Measurements from ENCODE around the gene APOD. TPM values are rescaled to one million over a fixed set of nuclear protein-coding genes. Genes with fewer than 3 reads are reported as not detected.
"Not testable (repeated sequence)": the region's sequence is repeated elsewhere in the genome, so short reads cannot be mapped to it uniquely, and the experiment has no call there.

APOD gene
- total RNA-seq, 1 donor from 2014 or later = 1.3 TPM

GRCh38 chr3:195590381-195590780 is 6.6 kb upstream of the APOD start:
- H3K27ac Mint-ChIP-seq; DNase-seq (ENCODE audit: low spot score); intact Hi-C loops (cut with micrococcal nuclease); H3K4me3 Mint-ChIP-seq (ENCODE audit: low read depth); H3K36me3 Mint-ChIP-seq (ENCODE audit: low read depth); H3K27me3 Mint-ChIP-seq (ENCODE audit: low read depth); H3K9me3 Mint-ChIP-seq; H3K4me1 Mint-ChIP-seq (ENCODE audit: low read depth): not testable (repeated sequence)

- H3K27ac Mint-ChIP-seq; H3K9me3 Mint-ChIP-seq; H3K27me3 Mint-ChIP-seq (ENCODE audit: low read depth); intact Hi-C loops (cut with micrococcal nuclease); H3K4me1 Mint-ChIP-seq (ENCODE audit: low read depth); H3K4me3 Mint-ChIP-seq (ENCODE audit: low read depth); H3K36me3 Mint-ChIP-seq (ENCODE audit: low read depth); DNase-seq (ENCODE audit: low spot score): not testable (repeated sequence)
These were observed 6.1 kb upstream of the APOD start for GRCh38 chr3:195589796-195590195.

- Mint-ChIP-seq H3K4me1 (ENCODE audit: low read depth) (peaks cover 8% of the 10 kb centered on the region), H3K36me3 (ENCODE audit: low read depth) (no peaks in the 10 kb centered on the region), H3K27ac (no peak overlapping the region), H3K9me3 (no peaks in the 10 kb centered on the region), H3K4me3 (ENCODE audit: low read depth) (no peak overlapping the region), H3K27me3 (ENCODE audit: low read depth) (no peaks in the 10 kb centered on the region)
- intact Hi-C loops (cut with micrococcal nuclease) = loop anchor here (2.0 kb wide), 2 partner anchors 21 to 33 kb away; no protein-coding TSS in a partner anchor
- DNase-seq (ENCODE audit: low spot score) = no peak
These were observed 4.1 kb upstream of the APOD start for GRCh38 chr3:195587824-195588223.

GRCh38 chr3:195587406-195587805 is 3.7 kb upstream of the APOD start:
- DNase-seq (ENCODE audit: low spot score) = no peak
- H3K4me1 Mint-ChIP-seq (ENCODE audit: low read depth) = peaks cover 8% of the 10 kb centered on the region
- intact Hi-C loops (cut with micrococcal nuclease) = loop anchor here (2.0 kb wide), 2 partner anchors 21 to 33 kb away; no protein-coding TSS in a partner anchor
- H3K9me3 Mint-ChIP-seq = no peaks in the 10 kb centered on the region
- H3K27ac Mint-ChIP-seq = no peak overlapping the region
- no peak overlapping the region for H3K4me3 Mint-ChIP-seq (ENCODE audit: low read depth)
- H3K27me3 Mint-ChIP-seq (ENCODE audit: low read depth) = no peaks in the 10 kb centered on the region
- H3K36me3 Mint-ChIP-seq (ENCODE audit: low read depth) = no peaks in the 10 kb centered on the region

GRCh38 chr3:195584543-195584870 is 767 bp upstream of the APOD start:
- DNase-seq (ENCODE audit: low spot score) = no peak
- Mint-ChIP-seq H3K27me3 (ENCODE audit: low read depth) (no peaks in the 10 kb centered on the region), H3K4me1 (ENCODE audit: low read depth) (peaks cover 13% of the 10 kb centered on the region), H3K36me3 (ENCODE audit: low read depth) (no peaks in the 10 kb centered on the region), H3K27ac (no peak overlapping the region), H3K9me3 (no peaks in the 10 kb centered on the region), H3K4me3 (ENCODE audit: low read depth) (no peak overlapping the region)
- intact Hi-C loops (cut with micrococcal nuclease) = no loop called here

- peaks cover 13% of the 10 kb centered on the region for H3K4me1 Mint-ChIP-seq (ENCODE audit: low read depth)
- H3K4me3 Mint-ChIP-seq (ENCODE audit: low read depth) = no peak overlapping the region
- no peaks in the 10 kb centered on the region for H3K27me3 Mint-ChIP-seq (ENCODE audit: low read depth)
- H3K36me3 Mint-ChIP-seq (ENCODE audit: low read depth) = no peaks in the 10 kb centered on the region
- DNase-seq (ENCODE audit: low spot score) = no peak
- intact Hi-C loops (cut with micrococcal nuclease) = no loop called here
- H3K9me3 Mint-ChIP-seq = no peaks in the 10 kb centered on the region
- H3K27ac Mint-ChIP-seq = no peak overlapping the region
These were observed 793 bp downstream of the APOD start for GRCh38 chr3:195582947-195583346.

- no peak overlapping the region for H3K4me3 Mint-ChIP-seq (ENCODE audit: low read depth)
- H3K4me1 Mint-ChIP-seq (ENCODE audit: low read depth) = peaks cover 13% of the 10 kb centered on the region
- no peak overlapping the region for H3K27ac Mint-ChIP-seq
- no peaks in the 10 kb centered on the region for H3K9me3 Mint-ChIP-seq
- intact Hi-C loops (cut with micrococcal nuclease) = no loop called here
- H3K27me3 Mint-ChIP-seq (ENCODE audit: low read depth) = no peaks in the 10 kb centered on the region
- H3K36me3 Mint-ChIP-seq (ENCODE audit: low read depth) = no peaks in the 10 kb centered on the region
- DNase-seq (ENCODE audit: low spot score) = no peak
These were observed 2.8 kb downstream of the APOD start for GRCh38 chr3:195580744-195581443.

- no peak for DNase-seq (ENCODE audit: low spot score)
- peaks cover 7% of the 10 kb centered on the region for H3K4me1 Mint-ChIP-seq (ENCODE audit: low read depth)
- intact Hi-C loops (cut with micrococcal nuclease) = no loop called here
- H3K9me3 Mint-ChIP-seq = no peaks in the 10 kb centered on the region
- no peak overlapping the region for H3K27ac Mint-ChIP-seq
- H3K36me3 Mint-ChIP-seq (ENCODE audit: low read depth) = no peaks in the 10 kb centered on the region
- H3K4me3 Mint-ChIP-seq (ENCODE audit: low read depth) = no peak overlapping the region
- no peaks in the 10 kb centered on the region for H3K27me3 Mint-ChIP-seq (ENCODE audit: low read depth)
These were observed 4.5 kb downstream of the APOD start for GRCh38 chr3:195579281-195579680.

- H3K27ac Mint-ChIP-seq = no peak overlapping the region
- intact Hi-C loops (cut with micrococcal nuclease) = no loop called here
- H3K36me3 Mint-ChIP-seq (ENCODE audit: low read depth) = no peaks in the 10 kb centered on the region
- no peak overlapping the region for H3K4me3 Mint-ChIP-seq (ENCODE audit: low read depth)
- DNase-seq (ENCODE audit: low spot score) = no peak
- H3K27me3 Mint-ChIP-seq (ENCODE audit: low read depth) = peaks cover 4% of the 10 kb centered on the region
- H3K9me3 Mint-ChIP-seq = no peaks in the 10 kb centered on the region
- peaks cover 5% of the 10 kb centered on the region for H3K4me1 Mint-ChIP-seq (ENCODE audit: low read depth)
These were observed 5.2 kb downstream of the APOD start for GRCh38 chr3:195578565-195578964.

- intact Hi-C loops (cut with micrococcal nuclease) = no loop called here
- H3K27ac Mint-ChIP-seq = no peak overlapping the region
- H3K4me1 Mint-ChIP-seq (ENCODE audit: low read depth) = peaks cover 5% of the 10 kb centered on the region
- DNase-seq (ENCODE audit: low spot score) = no peak
- no peaks in the 10 kb centered on the region for H3K9me3 Mint-ChIP-seq
- H3K27me3 Mint-ChIP-seq (ENCODE audit: low read depth) = peaks cover 4% of the 10 kb centered on the region
- H3K4me3 Mint-ChIP-seq (ENCODE audit: low read depth) = no peak overlapping the region
- H3K36me3 Mint-ChIP-seq (ENCODE audit: low read depth) = no peaks in the 10 kb centered on the region
These were observed 6.0 kb downstream of the APOD start for GRCh38 chr3:195577645-195578177.

GRCh38 chr3:195574497-195575304 is 9.0 kb downstream of the APOD start:
- no peak overlapping the region for H3K27ac Mint-ChIP-seq
- H3K9me3 Mint-ChIP-seq = no peaks in the 10 kb centered on the region
- intact Hi-C loops (cut with micrococcal nuclease) = no loop called here
- peaks cover 4% of the 10 kb centered on the region for H3K27me3 Mint-ChIP-seq (ENCODE audit: low read depth)
- H3K36me3 Mint-ChIP-seq (ENCODE audit: low read depth) = no peaks in the 10 kb centered on the region
- DNase-seq (ENCODE audit: low spot score) = no peak
- peaks cover 3% of the 10 kb centered on the region for H3K4me1 Mint-ChIP-seq (ENCODE audit: low read depth)
- H3K4me3 Mint-ChIP-seq (ENCODE audit: low read depth) = no peak overlapping the region

- Mint-ChIP-seq H3K27ac (no peak overlapping the region), H3K36me3 (ENCODE audit: low read depth) (no peaks in the 10 kb centered on the region), H3K4me3 (ENCODE audit: low read depth) (no peak overlapping the region), H3K9me3 (no peaks in the 10 kb centered on the region), H3K27me3 (ENCODE audit: low read depth) (peaks cover 4% of the 10 kb centered on the region), H3K4me1 (ENCODE audit: low read depth) (peaks cover 3% of the 10 kb centered on the region)
- no peak for DNase-seq (ENCODE audit: low spot score)
- intact Hi-C loops (cut with micrococcal nuclease) = no loop called here
These were observed 9.9 kb downstream of the APOD start for GRCh38 chr3:195573611-195574496.

Measured in activated T-helper 2 cell treated with anti-CD3 and anti-CD28 coated beads, Interferon-gamma antibody, Interleukin-2, Interleukin-4, amounts not matched to agents 10 μg/mL and 5 μg/mL and 100 μg/mL, durations not matched to agents 14 hours and 24 hours and 36 hours (primary cell).